Thyroid gland (tissue), 4 donors: ENCODE results near the gene RASL12. TPM values are rescaled to one million over a fixed set of nuclear protein-coding genes. Genes with fewer than 3 reads are reported as not detected.
"Not testable (repeated sequence)": the region's sequence is repeated elsewhere in the genome, so short reads cannot be mapped to it uniquely, and the experiment has no call there.

Source experiments
- DNase-seq, 2 donors: peaks; one replicate each; pipeline ENCODE4 v3.0.0-alpha.2; 2019
- H3K27ac ChIP-seq, 3 donors: fragments of 200-600 bp; sonication (generic); 1 replicate in 2 of 3; 2 replicates in 1 of 3; pipeline ENCODE4 v1.5.1; 2016 to 2019; ENCODE audit warnings: mild to moderate bottlenecking in 1 of 3, moderate library complexity in 1 of 3
- H3K27me3 ChIP-seq: fragments of 200-600 bp; sonication (generic); one replicate; pipeline ENCODE4 v1.5.1; 2019
- H3K36me3 ChIP-seq, 2 donors: fragments of 200-600 bp; sonication (generic); one replicate each; pipeline ENCODE4 v1.5.1; 2016 to 2019
- H3K4me1 ChIP-seq, 2 donors: fragments of 200-600 bp; sonication (generic); one replicate each; pipeline ENCODE4 v1.5.1; 2017 to 2019
- H3K4me3 ChIP-seq, 3 donors: fragments of 200-600 bp; sonication (generic); replicated peaks in 1 of 3; 1 replicate in 2 of 3; 2 replicates in 1 of 3; pipeline ENCODE4 v1.5.1; 2016; ENCODE audit warnings: mild to moderate bottlenecking in 1 of 3
- H3K9me3 ChIP-seq: fragments of 200-600 bp; sonication (generic); one replicate; pipeline ENCODE4 v1.5.1; 2017
- CTCF ChIP-seq, 6 experiments: fragments of 200-600 bp in 3 of 6; fragments of 450-650 bp in 3 of 6; sonication (generic) in 3 of 6; IDR thresholded peaks; one replicate each; pipeline ENCODE4 v1.5.1; 2016 to 2019; ENCODE audit warnings: antibody characterized with exemption in 6 of 6, mild to moderate bottlenecking in 2 of 6, inconsistent platforms in 1 of 6, moderate library complexity in 1 of 6
- POLR2A ChIP-seq, 2 donors: fragments of 450-650 bp; IDR thresholded peaks; one replicate each; pipeline ENCODE4 v1.6.1; 2017; ENCODE audit warnings: antibody characterized with exemption in 2 of 2, mild to moderate bottlenecking in 2 of 2, moderate library complexity in 1 of 2
- WGBS, 2 donors: methylation state at CpG; one replicate each; pipeline ENCODE4 v1.1.5; 2017; 5-methylcytosine and 5-hydroxymethylcytosine counted together
- intact Hi-C: fragments of 100-400 bp; cut with DNase I; formaldehyde crosslinking; loops from one replicate; pipeline ENCODE4 v1.15.1; 2023
- total RNA-seq, 4 donors: library from RNA; depleted of rRNA; stranded (reverse); fragments of >200 nt; gene quantifications; one replicate each; pipeline ENCODE4 v1.2.3, GENCODE V29; 2016

Gene RASL12
- total RNA-seq, 4 donors from 2014 or later, result 5.1 to 12.5 (median 7.7) TPM

- no peak overlapping the region for H3K27ac ChIP-seq
- peaks cover 13 to 18% of the 10 kb centered on the region in 2 donors for H3K36me3 ChIP-seq
- H3K9me3 ChIP-seq, result no peaks in the 10 kb centered on the region
- no peaks in the 10 kb centered on the region for H3K27me3 ChIP-seq
- no peak for DNase-seq
- 85 to 91% methylated on average over 6 of the region's 6 CpGs for WGBS, 2 donors
- intact Hi-C loops, result no loop called here
- no peaks in the 10 kb centered on the region for H3K4me1 ChIP-seq
- TF ChIP-seq POLR2A (IDR thresholded peaks at IDR 0.05) (no peak), CTCF (IDR thresholded peaks at IDR 0.05) (no peak)
- no peak overlapping the region for H3K4me3 ChIP-seq
Observed at GRCh38 chr15:65095747-65096104, 27.9 kb upstream of the RASL12 start.

GRCh38 chr15:65095011-65095746, 27.4 kb upstream of the RASL12 start:
- intact Hi-C loops, result no loop called here
- Histone ChIP-seq H3K4me1 (peaks cover 0 to 2% of the 10 kb centered on the region in 2 donors), H3K36me3 (peaks cover 12 to 15% of the 10 kb centered on the region in 2 donors), H3K9me3 (no peaks in the 10 kb centered on the region), H3K4me3 (no peak overlapping the region), H3K27me3 (no peaks in the 10 kb centered on the region), H3K27ac (no peak overlapping the region)
- TF ChIP-seq CTCF (IDR thresholded peaks at IDR 0.05) (no peak), POLR2A (IDR thresholded peaks at IDR 0.05) (no peak)
- DNase-seq, result no peak
- WGBS, 2 donors, result 85 to 88% methylated on average over 5 of the region's 5 CpGs

- Histone ChIP-seq H3K4me1 (peaks cover 5 to 9% of the 10 kb centered on the region in 2 donors), H3K4me3 (no peak overlapping the region), H3K27ac (no peak overlapping the region), H3K9me3 (no peaks in the 10 kb centered on the region), H3K27me3 (no peaks in the 10 kb centered on the region), H3K36me3 (peaks cover 7 to 9% of the 10 kb centered on the region in 2 donors)
- 91 to 92% methylated on average over 14 of the region's 14 CpGs for WGBS, 2 donors
- intact Hi-C loops, result no loop called here
- TF ChIP-seq CTCF (IDR thresholded peaks at IDR 0.05), result no peak
- TF ChIP-seq POLR2A (IDR thresholded peaks at IDR 0.05), result no peak
- DNase-seq, result no peak
Observed at GRCh38 chr15:65094294-65094995, 26.7 kb upstream of the RASL12 start.

GRCh38 chr15:65093793-65094170, 26.0 kb upstream of the RASL12 start:
- DNase-seq, intact Hi-C loops, H3K27me3 ChIP-seq, H3K9me3 ChIP-seq, H3K4me3 ChIP-seq, H3K36me3 ChIP-seq, H3K27ac ChIP-seq: not testable (repeated sequence)
- H3K4me1 ChIP-seq, result peaks cover 12 to 15% of the 10 kb centered on the region in 2 donors
- WGBS, 2 donors, result 96% methylated on average over 13 of the region's 13 CpGs

GRCh38 chr15:65092911-65093792, 25.4 kb upstream of the RASL12 start:
- Histone ChIP-seq H3K4me3 (no peak overlapping the region), H3K9me3 (no peaks in the 10 kb centered on the region), H3K36me3 (no peaks in the 10 kb centered on the region), H3K4me1 (peaks cover 18 to 22% of the 10 kb centered on the region in 2 donors), H3K27me3 (no peaks in the 10 kb centered on the region), H3K27ac (no peak overlapping the region)
- intact Hi-C loops, result no loop called here
- no peak for TF ChIP-seq POLR2A (IDR thresholded peaks at IDR 0.05)
- TF ChIP-seq CTCF (IDR thresholded peaks at IDR 0.05), result no peak
- no peak for DNase-seq
- 81 to 85% methylated on average over 13 to 17 of the region's 17 CpGs for WGBS, 2 donors
